ENCODE measurements around the gene SLC6A3.
"Not testable (repeated sequence)": the region's sequence is repeated elsewhere in the genome, so short reads cannot be mapped to it uniquely, and the experiment has no call there.

Gene SLC6A3

GRCh38 chr5:1477341-1477740 lies 32.1 kb upstream of the SLC6A3 start:
- no peak for DNase-seq

- DNase-seq, result no peak
Measured at GRCh38 chr5:1476967-1477310, 31.7 kb upstream of the SLC6A3 start.

GRCh38 chr5:1476181-1476966 lies 31.1 kb upstream of the SLC6A3 start:
- no peak for DNase-seq

GRCh38 chr5:1475544-1475900 lies 30.3 kb upstream of the SLC6A3 start:
- DNase-seq, result not testable (repeated sequence)

- DNase-seq, result no peak
Measured at GRCh38 chr5:1474866-1475543, 29.8 kb upstream of the SLC6A3 start.

- no peak for DNase-seq
Measured at GRCh38 chr5:1474183-1474839, 29.1 kb upstream of the SLC6A3 start.

GRCh38 chr5:1473746-1474145 lies 28.5 kb upstream of the SLC6A3 start:
- DNase-seq, result no peak

- no peak for DNase-seq
Measured at GRCh38 chr5:1472964-1473628, 27.9 kb upstream of the SLC6A3 start.

- DNase-seq, result no peak
Measured at GRCh38 chr5:1471997-1472963, 27.0 kb upstream of the SLC6A3 start.

- no peak for DNase-seq
Measured at GRCh38 chr5:1471240-1471853, 26.1 kb upstream of the SLC6A3 start.

- DNase-seq, result no peak
Measured at GRCh38 chr5:1470762-1471211, 25.5 kb upstream of the SLC6A3 start.

GRCh38 chr5:1468629-1469527 lies 23.6 kb upstream of the SLC6A3 start:
- no peak for DNase-seq

- no peak for DNase-seq
Measured at GRCh38 chr5:1468247-1468612, 23.0 kb upstream of the SLC6A3 start.

GRCh38 chr5:1467341-1468246 lies 22.4 kb upstream of the SLC6A3 start:
- no peak for DNase-seq

GRCh38 chr5:1466631-1467265 lies 21.5 kb upstream of the SLC6A3 start:
- DNase-seq, result no peak

GRCh38 chr5:1465966-1466471 lies 20.8 kb upstream of the SLC6A3 start:
- DNase-seq, result no peak

GRCh38 chr5:1465117-1465516 lies 19.9 kb upstream of the SLC6A3 start:
- DNase-seq, result no peak

- DNase-seq, result no peak
Measured at GRCh38 chr5:1464511-1464910, 19.3 kb upstream of the SLC6A3 start.

GRCh38 chr5:1464096-1464446 lies 18.8 kb upstream of the SLC6A3 start:
- no peak for DNase-seq
